ENCODE measurements around the gene RND3.

- no peak for TF ChIP-seq POLR2AphosphoS5 (IDR thresholded peaks at IDR 0.05; ENCODE audit: low read depth, low read length)
- TF ChIP-seq POLR2A (IDR thresholded peaks at IDR 0.05; ENCODE audit: low read depth, low read length), result no peak
- no peak for TF ChIP-seq TAF1 (IDR thresholded peaks at IDR 0.05; ENCODE audit: low read depth, low read length)
- no peak for TF ChIP-seq POU2F2 (IDR thresholded peaks at IDR 0.05; ENCODE audit: low read depth, low read length)
Measured at GRCh38 chr2:150428641-150429040, 58.8 kb downstream of the RND3 start.
